T-helper 22 cell (primary cell): ENCODE results near the gene PRR11.
"Not testable (repeated sequence)": the region's sequence is repeated elsewhere in the genome, so short reads cannot be mapped to it uniquely, and the experiment has no call there.

Source experiments
- DNase-seq: peaks from one replicate; pipeline ENCODE4 v3.0.0-alpha.2; 2020; ENCODE audit warnings: low read depth

Gene PRR11

GRCh38 chr17:59220328-59221158 is 65.0 kb downstream of the PRR11 start, which contains the start of gene GDPD1:
Gene GDPD1, plus strand, starts transcription at chr17:59220511. Its CDS starts 99 bp downstream, at chr17:59220610.
- DNase-seq = peak; percentile 93

- no peak for DNase-seq
Observed at GRCh38 chr17:59221159-59221847, 65.8 kb downstream of the PRR11 start.

DNA sequence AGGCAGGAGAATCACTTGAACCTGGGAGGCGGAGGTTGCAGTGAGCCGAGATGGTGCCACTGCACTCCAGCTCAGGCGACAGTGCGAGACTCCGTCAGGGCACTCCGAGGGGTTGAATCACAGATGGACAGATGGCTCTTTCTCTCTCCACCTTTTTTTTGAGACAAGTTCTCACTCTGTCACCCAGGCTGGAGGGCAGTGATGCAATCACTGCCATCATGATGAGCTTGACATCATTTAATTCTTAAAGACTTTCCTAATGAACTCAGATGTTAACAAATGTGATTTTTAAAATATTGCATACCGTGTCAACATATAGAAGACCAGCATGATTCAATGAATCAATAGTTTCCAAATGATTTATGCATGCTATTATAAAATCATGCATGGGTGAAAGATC is 68.3 kb downstream of the PRR11 start:
- DNase-seq = no peak

DNA sequence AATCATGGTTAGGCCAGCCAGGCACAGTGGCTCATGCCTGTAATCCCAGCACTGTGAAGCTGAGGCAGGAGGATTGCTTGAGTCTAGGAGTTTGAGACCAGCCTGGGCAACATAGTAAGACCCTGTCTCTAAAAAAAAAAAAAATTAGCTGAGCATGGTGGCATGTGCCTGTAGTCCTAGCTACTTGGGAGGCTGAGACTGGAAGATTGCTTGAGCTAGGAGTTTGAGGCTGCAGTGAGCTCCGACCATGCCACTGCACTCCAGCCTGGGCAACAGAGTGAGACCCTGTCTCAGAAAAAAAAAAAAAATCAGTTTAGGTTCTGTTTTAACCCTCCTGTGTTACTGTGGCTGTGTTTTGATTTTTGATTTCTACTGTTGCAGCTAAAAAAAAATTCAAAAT is 73.0 kb downstream of the PRR11 start:
- not testable (repeated sequence) for DNase-seq

GRCh38 chr17:59230764-59231163 is 75.2 kb downstream of the PRR11 start:
- DNase-seq = no peak

DNA sequence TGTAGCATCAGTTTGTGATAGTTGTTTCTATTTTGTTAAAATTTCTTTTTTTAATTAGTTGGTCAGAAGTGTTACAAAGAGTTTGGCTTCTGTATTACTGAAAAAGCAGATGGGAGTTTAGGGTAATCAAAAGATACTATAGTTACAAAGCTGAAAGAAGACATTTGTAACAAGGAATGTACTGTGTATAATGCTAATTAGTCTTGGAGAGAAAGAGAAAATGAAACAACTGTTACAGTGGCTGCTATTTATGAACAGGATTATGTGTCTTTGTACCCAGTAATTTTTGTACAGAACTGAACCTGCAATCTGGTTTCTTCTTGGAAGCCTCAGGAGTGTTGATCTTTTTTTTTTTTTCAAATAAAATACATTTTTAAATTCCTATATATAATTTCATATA is 79.1 kb downstream of the PRR11 start:
- DNase-seq = no peak

DNA sequence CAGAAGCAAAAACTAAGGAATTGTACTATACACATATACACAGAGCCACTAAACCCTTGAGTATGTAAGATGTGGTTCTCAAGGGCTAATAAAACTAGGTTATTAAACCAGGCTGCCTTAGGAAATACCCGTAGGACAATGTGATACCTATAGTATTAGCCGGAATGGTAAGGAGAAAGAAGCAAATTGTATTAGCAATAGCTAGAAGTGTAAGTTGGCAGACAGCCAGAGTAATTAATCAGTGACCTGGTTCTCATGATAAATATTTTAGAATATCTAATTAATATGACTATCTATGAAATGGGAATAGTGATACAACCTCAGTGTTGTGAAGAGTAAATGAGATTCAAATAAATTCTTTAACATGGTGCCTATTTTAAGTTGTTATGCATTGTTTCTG is 83.4 kb downstream of the PRR11 start:
- DNase-seq = no peak

GRCh38 chr17:59244081-59244480 is 88.5 kb downstream of the PRR11 start:
- no peak for DNase-seq
